ENCODE measurements around the gene PLEK2.

DNA sequence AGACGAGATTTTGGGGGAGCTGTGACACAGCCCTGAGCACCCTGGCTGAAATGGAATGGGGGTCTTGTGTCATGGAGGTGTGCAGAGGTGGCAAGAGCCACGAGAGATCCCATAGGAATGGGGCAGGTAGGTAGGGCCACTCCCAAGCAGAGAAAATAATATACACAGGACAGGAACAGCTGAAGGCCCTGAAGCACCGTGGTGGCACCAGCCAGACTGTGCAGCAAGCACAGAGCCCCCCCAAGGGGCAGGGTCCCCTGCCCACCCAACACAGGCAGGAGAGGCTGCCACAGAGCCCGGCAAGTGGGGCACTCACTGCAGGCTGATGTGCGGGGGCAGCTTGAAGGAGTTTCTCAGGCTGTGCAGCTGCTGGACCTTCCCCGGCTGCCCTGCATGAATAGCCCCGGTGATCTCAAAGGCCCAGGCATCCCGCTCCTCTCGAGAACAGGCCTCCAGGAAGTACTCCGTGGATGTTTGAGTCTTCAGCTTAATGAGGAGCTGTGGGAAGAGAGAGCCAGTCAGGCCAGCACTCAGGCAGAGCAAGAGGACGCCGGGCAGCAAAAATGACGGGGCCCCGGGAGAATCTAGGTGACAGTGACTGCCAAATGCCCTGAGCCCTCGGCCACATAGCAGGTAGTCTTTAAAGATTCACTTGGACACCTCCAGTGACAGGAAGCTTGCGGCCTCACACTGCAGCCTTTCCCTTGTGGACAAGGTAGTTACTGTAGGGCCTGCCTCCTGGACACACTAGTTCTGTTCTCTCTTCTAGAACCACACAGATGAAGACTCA, 16.7 kb downstream of the PLEK2 start:
- TF ChIP-seq, protein P1, sequence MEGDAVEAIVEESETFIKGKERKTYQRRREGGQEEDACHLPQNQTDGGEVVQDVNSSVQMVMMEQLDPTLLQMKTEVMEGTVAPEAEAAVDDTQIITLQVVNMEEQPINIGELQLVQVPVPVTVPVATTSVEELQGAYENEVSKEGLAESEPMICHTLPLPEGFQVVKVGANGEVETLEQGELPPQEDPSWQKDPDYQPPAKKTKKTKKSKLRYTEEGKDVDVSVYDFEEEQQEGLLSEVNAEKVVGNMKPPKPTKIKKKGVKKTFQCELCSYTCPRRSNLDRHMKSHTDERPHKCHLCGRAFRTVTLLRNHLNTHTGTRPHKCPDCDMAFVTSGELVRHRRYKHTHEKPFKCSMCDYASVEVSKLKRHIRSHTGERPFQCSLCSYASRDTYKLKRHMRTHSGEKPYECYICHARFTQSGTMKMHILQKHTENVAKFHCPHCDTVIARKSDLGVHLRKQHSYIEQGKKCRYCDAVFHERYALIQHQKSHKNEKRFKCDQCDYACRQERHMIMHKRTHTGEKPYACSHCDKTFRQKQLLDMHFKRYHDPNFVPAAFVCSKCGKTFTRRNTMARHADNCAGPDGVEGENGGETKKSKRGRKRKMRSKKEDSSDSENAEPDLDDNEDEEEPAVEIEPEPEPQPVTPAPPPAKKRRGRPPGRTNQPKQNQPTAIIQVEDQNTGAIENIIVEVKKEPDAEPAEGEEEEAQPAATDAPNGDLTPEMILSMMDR (IDR thresholded peaks at IDR 0.05; ENCODE audit: low read depth, low read length, poor library complexity, severe bottlenecking), result no peak
- TF ChIP-seq EZH2phosphoT487 (IDR thresholded peaks at IDR 0.05; ENCODE audit: borderline replicate concordance, low read length), result no peak

All from DOHH2 (cell line).